ENCODE results near the gene HTR4. TPM values are rescaled to one million over a fixed set of nuclear protein-coding genes. Genes with fewer than 3 reads are reported as not detected.

The HTR4 gene
- total RNA-seq, 2 donors from 2014 or later, result not detected

- peaks cover 34% of the 10 kb centered on the region for H3K4me1 ChIP-seq (ENCODE audit: control insufficient read depth, insufficient read depth, low read length)
These were observed 30.2 kb upstream of the HTR4 start for GRCh38 chr5:148684528-148684927.

GRCh38 chr5:148683651-148684050 is 29.3 kb upstream of the HTR4 start:
- no peaks in the 10 kb centered on the region for H3K27me3 ChIP-seq (ENCODE audit: control insufficient read depth, insufficient read depth, low read length, poor library complexity, severe bottlenecking)
- WGBS, 2 experiments (ENCODE audit: insufficient coverage in 1 of 2, insufficient read length in 1 of 2), result 93% methylated on average over 2 of the region's 2 CpGs; no CpG with 5 or more reads in 1 of the 2 experiments
- no peaks in the 10 kb centered on the region for H3K36me3 ChIP-seq (ENCODE audit: control insufficient read depth, insufficient read depth, low read length)
- Mint-ChIP-seq H3K9me3 (peaks cover 8% of the 10 kb centered on the region), H3K36me3 (ENCODE audit: low read depth) (no peaks in the 10 kb centered on the region), H3K4me1 (peaks cover 67% of the 10 kb centered on the region), H3K27me3 (ENCODE audit: insufficient read depth) (no peaks in the 10 kb centered on the region), H3K27ac (no peak overlapping the region), H3K4me3 (no peak overlapping the region)
- H3K4me1 ChIP-seq (ENCODE audit: control insufficient read depth, insufficient read depth, low read length), result peaks cover 34% of the 10 kb centered on the region
- H3K4me3 ChIP-seq (ENCODE audit: low read length), result no peak overlapping the region
- TF ChIP-seq CTCF (conservative IDR thresholded peaks at IDR 0.05), result no peak
- H3K27ac ChIP-seq (ENCODE audit: low read depth, low read length), result no peak overlapping the region
- DNase-seq, result no peak
- peaks cover 14% of the 10 kb centered on the region for H3K9me3 ChIP-seq (ENCODE audit: control insufficient read depth, low read length)
- no peak overlapping the region for H3K9ac ChIP-seq (ENCODE audit: extremely low read depth, low read length, poor library complexity, severe bottlenecking)

More at GRCh38 chr5:148684528-148684927, 30.2 kb upstream of the HTR4 start:
- 40 to 75% methylated on average over 1 to 2 of the region's 2 CpGs for WGBS, 2 experiments (ENCODE audit: insufficient coverage in 1 of 2, insufficient read length in 1 of 2)
- Mint-ChIP-seq H3K4me3 (no peak overlapping the region), H3K27ac (no peak overlapping the region), H3K36me3 (ENCODE audit: low read depth) (no peaks in the 10 kb centered on the region), H3K4me1 (peaks cover 67% of the 10 kb centered on the region), H3K27me3 (ENCODE audit: insufficient read depth) (no peaks in the 10 kb centered on the region), H3K9me3 (peaks cover 15% of the 10 kb centered on the region)
- no peak for TF ChIP-seq CTCF (conservative IDR thresholded peaks at IDR 0.05)
- Histone ChIP-seq H3K9ac (ENCODE audit: extremely low read depth, low read length, poor library complexity, severe bottlenecking) (no peak overlapping the region), H3K27me3 (ENCODE audit: control insufficient read depth, insufficient read depth, low read length, poor library complexity, severe bottlenecking) (no peaks in the 10 kb centered on the region), H3K27ac (ENCODE audit: low read depth, low read length) (no peak overlapping the region), H3K36me3 (ENCODE audit: control insufficient read depth, insufficient read depth, low read length) (no peaks in the 10 kb centered on the region), H3K9me3 (ENCODE audit: control insufficient read depth, low read length) (peaks cover 23% of the 10 kb centered on the region), H3K4me3 (ENCODE audit: low read length) (no peak overlapping the region)
- DNase-seq, result no peak

GRCh38 chr5:148682058-148683026 is 28.0 kb upstream of the HTR4 start:
- no peak for TF ChIP-seq CTCF (conservative IDR thresholded peaks at IDR 0.05)
- Mint-ChIP-seq H3K27me3 (ENCODE audit: insufficient read depth) (no peaks in the 10 kb centered on the region), H3K9me3 (no peaks in the 10 kb centered on the region), H3K4me1 (peaks cover 66% of the 10 kb centered on the region), H3K4me3 (no peak overlapping the region), H3K27ac (no peak overlapping the region), H3K36me3 (ENCODE audit: low read depth) (no peaks in the 10 kb centered on the region)
- Histone ChIP-seq H3K27ac (ENCODE audit: low read depth, low read length) (no peak overlapping the region), H3K4me3 (ENCODE audit: low read length) (no peak overlapping the region), H3K36me3 (ENCODE audit: control insufficient read depth, insufficient read depth, low read length) (no peaks in the 10 kb centered on the region), H3K9ac (ENCODE audit: extremely low read depth, low read length, poor library complexity, severe bottlenecking) (no peak overlapping the region), H3K9me3 (ENCODE audit: control insufficient read depth, low read length) (peaks cover 1% of the 10 kb centered on the region), H3K27me3 (ENCODE audit: control insufficient read depth, insufficient read depth, low read length, poor library complexity, severe bottlenecking) (no peaks in the 10 kb centered on the region), H3K4me1 (ENCODE audit: control insufficient read depth, insufficient read depth, low read length) (peaks cover 34% of the 10 kb centered on the region)
- no peak for DNase-seq
- WGBS, 2 experiments (ENCODE audit: insufficient coverage in 1 of 2, insufficient read length in 1 of 2), result 84 to 87% methylated on average over 3 to 7 of the region's 8 CpGs

Measured in endodermal cell (in vitro differentiated cells).